ENCODE data around the gene DCUN1D5. TPM values are rescaled to one million over a fixed set of nuclear protein-coding genes. Genes with fewer than 3 reads are reported as not detected.

Gene DCUN1D5
- total RNA-seq, 1 experiment from 2014 or later, result 68.3 TPM

DNA sequence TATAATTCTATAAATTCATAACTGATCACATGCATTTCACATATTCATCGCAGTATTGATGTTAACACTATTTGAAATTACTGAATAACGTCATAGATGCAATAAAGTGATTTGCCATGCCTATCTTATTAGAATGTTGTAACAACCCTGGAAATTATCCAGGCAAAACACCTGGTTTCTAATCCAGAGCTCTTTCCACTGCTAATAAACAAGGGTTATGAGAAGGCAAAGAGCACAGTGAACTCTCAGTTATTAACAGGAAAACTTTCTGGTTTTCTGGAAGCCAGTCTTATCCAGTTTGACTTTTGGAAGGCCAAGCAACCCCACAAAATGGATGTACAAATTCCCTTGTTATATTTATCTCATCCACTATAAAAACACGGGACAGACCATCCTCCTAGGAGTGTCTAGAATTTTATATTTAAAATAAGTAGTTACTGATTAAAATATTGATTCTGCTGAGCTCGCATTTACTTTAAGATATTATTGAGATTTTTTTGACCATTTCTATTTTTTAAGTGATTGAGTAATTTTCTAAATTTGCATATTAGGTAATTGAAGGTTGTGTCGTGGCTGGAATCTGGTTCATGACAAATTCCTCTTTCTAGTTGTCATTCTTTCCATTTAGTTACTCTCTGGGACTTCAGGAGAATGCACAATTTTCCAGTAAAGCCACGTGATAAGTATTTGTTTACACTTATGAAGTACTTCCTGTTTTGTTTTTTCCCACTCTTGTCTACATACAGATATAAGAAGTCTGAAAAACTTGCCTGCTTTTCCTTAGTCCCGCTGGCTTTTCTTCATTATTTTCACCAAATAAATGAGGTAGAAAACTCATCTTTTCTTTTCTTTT is 47.9 kb downstream of the DCUN1D5 start:
- ChIA-PET POLR2A (no interaction called here), CTCF (no interaction called here)
- Histone ChIP-seq H3K27me3 (ENCODE audit: control insufficient read depth, insufficient read depth, low read length) (no peaks in the 10 kb centered on the region; the same call in 1 of the 2 replicates), H3K27ac (ENCODE audit: low read length) (no peak overlapping the region), H3K9me3 (ENCODE audit: control insufficient read depth, insufficient read depth, low read depth, low read length) (no peaks in the 10 kb centered on the region), H3K4me3 (ENCODE audit: low read depth in 2 of 2, low read length in 2 of 2) (no peak overlapping the region), H3K4me1 (ENCODE audit: control insufficient read depth, insufficient read depth, low read length) (no peaks in the 10 kb centered on the region), H3K36me3 (ENCODE audit: control insufficient read depth, insufficient read depth, low read length) (no peaks in the 10 kb centered on the region)
- DNase-seq (ENCODE audit: low read depth, low spot score) (no peak), ATAC-seq (no peak)
- no TSS peak for BruUV-seq (replicated peaks)
- TF ChIP-seq TCF7L2 (IDR thresholded peaks at IDR 0.05; ENCODE audit: low read depth, low read length) (no peak), SIN3A (IDR thresholded peaks at IDR 0.05; ENCODE audit: borderline replicate concordance, insufficient read depth, low read depth, low read length) (no peak), POLR2AphosphoS5 (IDR thresholded peaks at IDR 0.05; ENCODE audit: low read depth, low read length) (no peak)
- TF ChIP-seq, protein P1, sequence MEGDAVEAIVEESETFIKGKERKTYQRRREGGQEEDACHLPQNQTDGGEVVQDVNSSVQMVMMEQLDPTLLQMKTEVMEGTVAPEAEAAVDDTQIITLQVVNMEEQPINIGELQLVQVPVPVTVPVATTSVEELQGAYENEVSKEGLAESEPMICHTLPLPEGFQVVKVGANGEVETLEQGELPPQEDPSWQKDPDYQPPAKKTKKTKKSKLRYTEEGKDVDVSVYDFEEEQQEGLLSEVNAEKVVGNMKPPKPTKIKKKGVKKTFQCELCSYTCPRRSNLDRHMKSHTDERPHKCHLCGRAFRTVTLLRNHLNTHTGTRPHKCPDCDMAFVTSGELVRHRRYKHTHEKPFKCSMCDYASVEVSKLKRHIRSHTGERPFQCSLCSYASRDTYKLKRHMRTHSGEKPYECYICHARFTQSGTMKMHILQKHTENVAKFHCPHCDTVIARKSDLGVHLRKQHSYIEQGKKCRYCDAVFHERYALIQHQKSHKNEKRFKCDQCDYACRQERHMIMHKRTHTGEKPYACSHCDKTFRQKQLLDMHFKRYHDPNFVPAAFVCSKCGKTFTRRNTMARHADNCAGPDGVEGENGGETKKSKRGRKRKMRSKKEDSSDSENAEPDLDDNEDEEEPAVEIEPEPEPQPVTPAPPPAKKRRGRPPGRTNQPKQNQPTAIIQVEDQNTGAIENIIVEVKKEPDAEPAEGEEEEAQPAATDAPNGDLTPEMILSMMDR (IDR thresholded peaks at IDR 0.05), result no peak
- TF ChIP-seq, protein P2, sequence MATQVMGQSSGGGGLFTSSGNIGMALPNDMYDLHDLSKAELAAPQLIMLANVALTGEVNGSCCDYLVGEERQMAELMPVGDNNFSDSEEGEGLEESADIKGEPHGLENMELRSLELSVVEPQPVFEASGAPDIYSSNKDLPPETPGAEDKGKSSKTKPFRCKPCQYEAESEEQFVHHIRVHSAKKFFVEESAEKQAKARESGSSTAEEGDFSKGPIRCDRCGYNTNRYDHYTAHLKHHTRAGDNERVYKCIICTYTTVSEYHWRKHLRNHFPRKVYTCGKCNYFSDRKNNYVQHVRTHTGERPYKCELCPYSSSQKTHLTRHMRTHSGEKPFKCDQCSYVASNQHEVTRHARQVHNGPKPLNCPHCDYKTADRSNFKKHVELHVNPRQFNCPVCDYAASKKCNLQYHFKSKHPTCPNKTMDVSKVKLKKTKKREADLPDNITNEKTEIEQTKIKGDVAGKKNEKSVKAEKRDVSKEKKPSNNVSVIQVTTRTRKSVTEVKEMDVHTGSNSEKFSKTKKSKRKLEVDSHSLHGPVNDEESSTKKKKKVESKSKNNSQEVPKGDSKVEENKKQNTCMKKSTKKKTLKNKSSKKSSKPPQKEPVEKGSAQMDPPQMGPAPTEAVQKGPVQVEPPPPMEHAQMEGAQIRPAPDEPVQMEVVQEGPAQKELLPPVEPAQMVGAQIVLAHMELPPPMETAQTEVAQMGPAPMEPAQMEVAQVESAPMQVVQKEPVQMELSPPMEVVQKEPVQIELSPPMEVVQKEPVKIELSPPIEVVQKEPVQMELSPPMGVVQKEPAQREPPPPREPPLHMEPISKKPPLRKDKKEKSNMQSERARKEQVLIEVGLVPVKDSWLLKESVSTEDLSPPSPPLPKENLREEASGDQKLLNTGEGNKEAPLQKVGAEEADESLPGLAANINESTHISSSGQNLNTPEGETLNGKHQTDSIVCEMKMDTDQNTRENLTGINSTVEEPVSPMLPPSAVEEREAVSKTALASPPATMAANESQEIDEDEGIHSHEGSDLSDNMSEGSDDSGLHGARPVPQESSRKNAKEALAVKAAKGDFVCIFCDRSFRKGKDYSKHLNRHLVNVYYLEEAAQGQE (IDR thresholded peaks at IDR 0.05; ENCODE audit: insufficient read depth in 1 of 2, low read depth in 2 of 2, low read length in 1 of 2), result no peak
- intact Hi-C loops (cut with micrococcal nuclease; ENCODE audit: unreplicated experiment) (no loop called here), in situ Hi-C loops (cut with HindIII; ENCODE audit: low pct_unique_long_range_greater_than_20kb, low sequenced_read_pairs) (no loop called here)

- intact Hi-C loops (cut with micrococcal nuclease; ENCODE audit: unreplicated experiment), result no loop called here
- Histone ChIP-seq H3K9me3 (ENCODE audit: control insufficient read depth, insufficient read depth, low read depth, low read length) (no peaks in the 10 kb centered on the region), H3K36me3 (ENCODE audit: control insufficient read depth, insufficient read depth, low read length) (no peaks in the 10 kb centered on the region), H3K27me3 (ENCODE audit: control insufficient read depth, insufficient read depth, low read length) (no peaks in the 10 kb centered on the region; the same call in 1 of the 2 replicates), H3K4me3 (ENCODE audit: low read depth in 2 of 2, low read length in 2 of 2) (no peak overlapping the region), H3K4me1 (ENCODE audit: control insufficient read depth, insufficient read depth, low read length) (no peaks in the 10 kb centered on the region), H3K27ac (ENCODE audit: low read length) (no peak overlapping the region)
- ATAC-seq (no peak), DNase-seq (ENCODE audit: low read depth, low spot score) (no peak)
- TF ChIP-seq TCF7L2 (IDR thresholded peaks at IDR 0.05; ENCODE audit: low read depth, low read length) (no peak), POLR2AphosphoS5 (IDR thresholded peaks at IDR 0.05; ENCODE audit: low read depth, low read length) (no peak), SIN3A (IDR thresholded peaks at IDR 0.05; ENCODE audit: borderline replicate concordance, insufficient read depth, low read depth, low read length) (no peak)
- TF ChIP-seq, protein P2 (IDR thresholded peaks at IDR 0.05; ENCODE audit: insufficient read depth in 1 of 2, low read depth in 2 of 2, low read length in 1 of 2), result no peak
- TF ChIP-seq, protein P1 (IDR thresholded peaks at IDR 0.05), result no peak
- in situ Hi-C loops (cut with HindIII; ENCODE audit: low pct_unique_long_range_greater_than_20kb, low sequenced_read_pairs), result no loop called here
- POLR2A ChIA-PET, result no interaction called here
- no TSS peak for BruUV-seq (replicated peaks)
- CTCF ChIA-PET, result no interaction called here
Measured at GRCh38 chr11:103042161-103042560, 49.8 kb downstream of the DCUN1D5 start.

All from Panc1 (cell line).